ENCODE results near the gene APOBEC3B.

GRCh38 chr22:38935023-38935422 lies 47.1 kb upstream of the APOBEC3B start:
- TF ChIP-seq CEBPB (IDR thresholded peaks at IDR 0.05) (no peak), TAF1 (IDR thresholded peaks at IDR 0.05; ENCODE audit: low read depth) (no peak), EP300 (IDR thresholded peaks at IDR 0.05; ENCODE audit: borderline replicate concordance) (peak; percentile 60), TEAD4 (IDR thresholded peaks at IDR 0.05) (peak; percentile 55; the same call in 1 of the 2 replicates), CREB1 (IDR thresholded peaks at IDR 0.05; ENCODE audit: low read depth) (no peak), EGR1 (IDR thresholded peaks at IDR 0.05) (no peak), MAX (IDR thresholded peaks at IDR 0.05) (peak; percentile 62), TCF12 (IDR thresholded peaks at IDR 0.05; ENCODE audit: low read depth) (peak; percentile 54; the same call in 1 of the 2 replicates)

Data from Ishikawa (cell line).